ENCODE data around the gene DRG2.

DNA sequence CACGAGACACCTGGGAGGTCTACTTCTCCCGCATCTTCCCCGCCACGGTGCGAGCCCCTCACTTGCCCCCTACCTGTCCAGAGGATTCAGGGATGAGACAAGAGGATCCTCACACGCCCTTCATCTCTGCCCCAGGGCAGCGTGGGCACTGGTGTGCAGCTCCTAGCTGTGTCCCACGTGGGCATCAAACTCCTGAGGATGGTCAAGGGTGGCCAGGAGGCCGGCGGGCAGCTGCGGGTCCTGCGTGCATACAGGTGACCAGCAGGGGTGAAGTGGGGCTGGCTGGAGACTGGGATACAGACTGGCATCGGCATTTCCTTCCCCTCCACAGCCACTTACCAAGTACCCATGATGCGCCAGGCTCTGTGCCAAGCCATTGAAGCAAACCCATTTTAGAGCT, 67.4 kb downstream of the DRG2 start:
- TF ChIP-seq CEBPB (IDR thresholded peaks at IDR 0.05; ENCODE audit: borderline replicate concordance in 1 of 2, low read depth in 2 of 2, low read length in 2 of 2), result no peak
- no peak for TF ChIP-seq TARDBP (IDR thresholded peaks at IDR 0.05; ENCODE audit: borderline replicate concordance)
- no peak for TF ChIP-seq NR2C2 (IDR thresholded peaks at IDR 0.05; ENCODE audit: borderline replicate concordance, control insufficient read depth, insufficient read length, low read depth)
- no peak for TF ChIP-seq REST (IDR thresholded peaks at IDR 0.05; ENCODE audit: low read depth, low read length)
- TF ChIP-seq SUPT20H (IDR thresholded peaks at IDR 0.05; ENCODE audit: borderline replicate concordance, control insufficient read depth, low read depth, low read length), result no peak
- no peak for TF ChIP-seq SUZ12 (IDR thresholded peaks at IDR 0.05; ENCODE audit: unreplicated experiment)
- no peak for TF ChIP-seq CHD1 (IDR thresholded peaks at IDR 0.05; ENCODE audit: low read depth, low read length)
